ENCODE measurements around the gene TATDN2. TPM values are rescaled to one million over a fixed set of nuclear protein-coding genes. Genes with fewer than 3 reads are reported as not detected.

TATDN2 gene
- total RNA-seq, 2 experiments from 2014 or later = 22.0 to 57.5 TPM

DNA sequence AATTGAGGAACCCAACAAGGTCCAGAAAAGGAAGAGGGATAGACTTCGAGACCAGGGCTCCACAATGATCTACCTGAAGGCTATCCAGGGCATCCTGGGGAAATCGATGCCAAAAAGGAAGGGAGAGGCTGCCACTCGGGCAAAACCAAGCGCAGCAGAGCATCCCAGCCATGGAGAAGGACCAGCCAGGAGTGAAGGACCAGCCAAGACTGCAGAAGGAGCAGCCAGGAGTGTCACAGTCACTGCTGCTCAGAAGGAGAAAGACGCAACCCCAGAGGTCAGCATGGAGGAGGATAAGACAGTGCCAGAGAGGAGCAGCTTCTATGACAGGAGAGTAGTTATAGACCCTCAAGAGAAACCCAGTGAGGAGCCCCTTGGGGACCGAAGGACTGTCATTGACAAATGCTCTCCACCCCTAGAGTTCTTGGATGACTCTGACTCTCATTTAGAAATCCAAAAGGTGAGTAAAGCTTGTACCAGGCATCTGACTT, 12.0 kb downstream of the TATDN2 start:
- H2AFZ ChIP-seq (ENCODE audit: low read length) = no peak overlapping the region
- BruUV-seq (replicated peaks) = no TSS peak
- H3K4me1 ChIP-seq (ENCODE audit: insufficient read depth, low read length, poor library complexity, severe bottlenecking) = no peaks in the 10 kb centered on the region
- no peak for DNase-seq (ENCODE audit: low spot score)
- CTCF ChIA-PET (ENCODE audit: unreplicated experiment) = no interaction called here
- TF ChIP-seq EZH2phosphoT487 (IDR thresholded peaks at IDR 0.05; ENCODE audit: borderline replicate concordance, low read depth, low read length) = no peak
- TF ChIP-seq, protein P1, sequence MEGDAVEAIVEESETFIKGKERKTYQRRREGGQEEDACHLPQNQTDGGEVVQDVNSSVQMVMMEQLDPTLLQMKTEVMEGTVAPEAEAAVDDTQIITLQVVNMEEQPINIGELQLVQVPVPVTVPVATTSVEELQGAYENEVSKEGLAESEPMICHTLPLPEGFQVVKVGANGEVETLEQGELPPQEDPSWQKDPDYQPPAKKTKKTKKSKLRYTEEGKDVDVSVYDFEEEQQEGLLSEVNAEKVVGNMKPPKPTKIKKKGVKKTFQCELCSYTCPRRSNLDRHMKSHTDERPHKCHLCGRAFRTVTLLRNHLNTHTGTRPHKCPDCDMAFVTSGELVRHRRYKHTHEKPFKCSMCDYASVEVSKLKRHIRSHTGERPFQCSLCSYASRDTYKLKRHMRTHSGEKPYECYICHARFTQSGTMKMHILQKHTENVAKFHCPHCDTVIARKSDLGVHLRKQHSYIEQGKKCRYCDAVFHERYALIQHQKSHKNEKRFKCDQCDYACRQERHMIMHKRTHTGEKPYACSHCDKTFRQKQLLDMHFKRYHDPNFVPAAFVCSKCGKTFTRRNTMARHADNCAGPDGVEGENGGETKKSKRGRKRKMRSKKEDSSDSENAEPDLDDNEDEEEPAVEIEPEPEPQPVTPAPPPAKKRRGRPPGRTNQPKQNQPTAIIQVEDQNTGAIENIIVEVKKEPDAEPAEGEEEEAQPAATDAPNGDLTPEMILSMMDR (conservative IDR thresholded peaks at IDR 0.05; ENCODE audit: low read length) = no peak
- no peaks in the 10 kb centered on the region for H3K9me2 ChIP-seq (ENCODE audit: insufficient read depth, low read length)
- peaks cover 95% of the 10 kb centered on the region for H3K36me3 ChIP-seq (ENCODE audit: insufficient read depth, low read length)
- H3K4me2 ChIP-seq (ENCODE audit: low read length) = no peak overlapping the region
- H4K20me1 ChIP-seq (ENCODE audit: insufficient read depth, low read length) = no peaks in the 10 kb centered on the region
- intact Hi-C loops (cut with micrococcal nuclease; ENCODE audit: unreplicated experiment) = no loop called here
- peaks cover 93% of the 10 kb centered on the region for H3K79me2 ChIP-seq (ENCODE audit: insufficient read depth, low read depth, low read length)
- no peak overlapping the region for H3K27ac ChIP-seq (ENCODE audit: low read depth, low read length, poor library complexity, severe bottlenecking)
- no peaks in the 10 kb centered on the region for H3K9me3 ChIP-seq (ENCODE audit: low read length)
- POLR2A ChIA-PET = no interaction called here
- no peak overlapping the region for H3K4me3 ChIP-seq (ENCODE audit: low read depth, low read length, poor library complexity, severe bottlenecking)

DNA sequence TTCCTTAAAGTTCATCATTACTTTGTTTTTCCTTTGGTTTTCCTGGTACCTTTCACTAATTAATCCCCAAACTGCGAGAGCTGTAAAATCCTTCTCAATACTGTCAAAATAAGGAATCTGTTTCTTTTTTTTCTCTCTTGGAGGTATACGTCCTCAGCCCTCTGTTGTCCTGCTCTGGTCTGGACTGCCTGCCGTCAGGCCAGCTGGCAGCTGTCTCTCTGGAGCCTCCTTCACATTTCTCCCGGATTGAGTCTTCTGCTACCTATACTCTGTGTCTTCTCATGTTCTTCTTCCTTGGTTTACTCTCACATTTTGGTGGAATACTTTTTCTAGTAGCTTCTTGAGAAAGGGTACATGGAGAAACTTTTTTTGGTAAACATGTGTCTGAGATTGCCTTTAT, 13.8 kb downstream of the TATDN2 start:
- CTCF ChIA-PET (ENCODE audit: unreplicated experiment) = no interaction called here
- Histone ChIP-seq H3K27ac (ENCODE audit: low read depth, low read length, poor library complexity, severe bottlenecking) (no peak overlapping the region), H4K20me1 (ENCODE audit: insufficient read depth, low read length) (peaks cover 7% of the 10 kb centered on the region), H3K36me3 (ENCODE audit: insufficient read depth, low read length) (peaks cover 95% of the 10 kb centered on the region), H2AFZ (ENCODE audit: low read length) (no peak overlapping the region), H3K4me1 (ENCODE audit: insufficient read depth, low read length, poor library complexity, severe bottlenecking) (no peaks in the 10 kb centered on the region), H3K4me3 (ENCODE audit: low read depth, low read length, poor library complexity, severe bottlenecking) (no peak overlapping the region), H3K79me2 (ENCODE audit: insufficient read depth, low read depth, low read length) (peaks cover 93% of the 10 kb centered on the region), H3K9me3 (ENCODE audit: low read length) (no peaks in the 10 kb centered on the region), H3K9me2 (ENCODE audit: insufficient read depth, low read length) (no peaks in the 10 kb centered on the region), H3K4me2 (ENCODE audit: low read length) (no peak overlapping the region)
- intact Hi-C loops (cut with micrococcal nuclease; ENCODE audit: unreplicated experiment) = no loop called here
- no peak for DNase-seq (ENCODE audit: low spot score)
- TF ChIP-seq, protein P1 (conservative IDR thresholded peaks at IDR 0.05; ENCODE audit: low read length) = no peak
- TF ChIP-seq EZH2phosphoT487 (IDR thresholded peaks at IDR 0.05; ENCODE audit: borderline replicate concordance, low read depth, low read length) = no peak
- BruUV-seq (replicated peaks) = no TSS peak
- POLR2A ChIA-PET = interaction anchor here (0.6 to 0.7 kb wide), 6 partner anchors 22 to 899 kb away, joined by 3 to 4 read pairs (median 3); partner anchors contain the start of genes PRRT3 and THUMPD3

DNA sequence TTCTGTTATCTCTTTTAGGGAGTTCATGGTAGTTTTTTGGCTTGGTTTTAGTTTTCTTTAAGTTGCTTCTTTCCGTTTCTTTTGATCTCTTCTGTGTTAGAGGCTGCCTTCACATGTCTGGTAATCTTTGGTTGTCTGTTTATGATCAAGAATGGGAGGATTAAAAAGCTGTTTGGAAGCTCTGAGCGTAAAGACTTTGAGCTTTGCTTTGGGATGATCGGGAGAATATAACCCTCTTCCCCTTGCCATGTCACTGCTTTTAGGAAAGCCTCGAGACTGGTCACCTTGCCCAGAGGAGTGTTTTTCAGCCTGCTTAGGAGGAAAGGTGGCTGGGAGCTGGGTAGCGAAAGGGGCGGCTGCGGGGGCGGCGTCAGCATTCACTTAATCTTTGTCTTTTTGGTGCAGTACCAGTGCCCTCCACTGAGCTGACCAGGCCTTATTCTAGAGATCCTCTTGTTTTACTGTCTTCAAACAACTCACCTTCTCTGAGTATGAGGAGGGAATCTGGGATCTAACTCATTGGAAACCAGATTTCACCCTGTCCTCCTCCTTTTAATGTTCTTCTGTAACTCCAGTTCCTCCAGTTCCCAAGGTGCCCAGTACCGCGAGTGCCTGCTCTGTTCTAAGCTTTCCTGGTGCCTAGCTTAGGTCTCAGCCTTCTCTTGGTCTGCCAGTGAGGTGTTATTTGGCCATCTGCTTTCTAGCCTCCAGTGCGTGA, 15.5 kb downstream of the TATDN2 start:
- Histone ChIP-seq H3K79me2 (ENCODE audit: insufficient read depth, low read depth, low read length) (peaks cover 93% of the 10 kb centered on the region), H3K4me2 (ENCODE audit: low read length) (no peak overlapping the region; the same call in 1 of the 2 replicates), H3K4me3 (ENCODE audit: low read depth, low read length, poor library complexity, severe bottlenecking) (no peak overlapping the region), H4K20me1 (ENCODE audit: insufficient read depth, low read length) (peaks cover 23% of the 10 kb centered on the region), H3K9me2 (ENCODE audit: insufficient read depth, low read length) (no peaks in the 10 kb centered on the region), H3K4me1 (ENCODE audit: insufficient read depth, low read length, poor library complexity, severe bottlenecking) (no peaks in the 10 kb centered on the region), H3K27ac (ENCODE audit: low read depth, low read length, poor library complexity, severe bottlenecking) (no peak overlapping the region), H3K36me3 (ENCODE audit: insufficient read depth, low read length) (peaks cover 98% of the 10 kb centered on the region), H2AFZ (ENCODE audit: low read length) (no peak overlapping the region), H3K9me3 (ENCODE audit: low read length) (no peaks in the 10 kb centered on the region)
- TF ChIP-seq EZH2phosphoT487 (IDR thresholded peaks at IDR 0.05; ENCODE audit: borderline replicate concordance, low read depth, low read length) = no peak
- TF ChIP-seq, protein P1 (conservative IDR thresholded peaks at IDR 0.05; ENCODE audit: low read length) = peak; percentile 68
- BruUV-seq (replicated peaks) = no TSS peak
- DNase-seq (ENCODE audit: low spot score) = peak; percentile 36
- ChIA-PET CTCF (ENCODE audit: unreplicated experiment) (interaction anchor here (0.5 to 0.6 kb wide), 2 partner anchors 40 to 57 kb away, joined by 3 read pairs; partner anchors contain the start of gene SEC13), POLR2A (interaction anchor here (0.6 to 1.4 kb wide), 4 partner anchors 12 to 96 kb away, joined by 3 to 8 read pairs (median 3); partner anchors contain the start of gene TATDN2)
- intact Hi-C loops (cut with micrococcal nuclease; ENCODE audit: unreplicated experiment) = no loop called here
